IPS DF 19.7 (cell line): ENCODE measurements around the gene FLRT3.

Experiments used
- DNase-seq: peaks from one replicate; pipeline ENCODE4 v3.0.0-alpha.2; 2013; ENCODE audit warnings: low read depth, low spot score

Gene FLRT3

DNA sequence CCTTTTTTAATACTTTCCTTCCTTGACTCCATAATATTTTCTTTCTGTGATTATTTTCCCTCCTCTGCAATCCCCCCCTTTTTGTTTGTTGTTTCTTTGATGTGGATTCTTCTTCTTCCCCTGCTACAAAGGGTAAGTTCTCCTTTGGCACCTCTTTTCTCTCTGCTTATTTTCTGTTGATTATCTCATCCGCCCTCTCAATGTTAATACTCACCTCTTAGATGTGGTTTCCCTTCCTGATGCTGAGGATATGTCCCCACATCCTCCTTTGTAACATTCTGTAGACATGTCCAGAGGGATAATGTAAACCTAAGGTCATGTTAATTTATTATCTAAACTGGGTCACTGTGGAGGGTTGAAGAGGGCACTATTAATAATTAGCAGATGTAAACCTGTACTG lies 17.7 kb downstream of the FLRT3 start:
- DNase-seq, result no peak

DNA sequence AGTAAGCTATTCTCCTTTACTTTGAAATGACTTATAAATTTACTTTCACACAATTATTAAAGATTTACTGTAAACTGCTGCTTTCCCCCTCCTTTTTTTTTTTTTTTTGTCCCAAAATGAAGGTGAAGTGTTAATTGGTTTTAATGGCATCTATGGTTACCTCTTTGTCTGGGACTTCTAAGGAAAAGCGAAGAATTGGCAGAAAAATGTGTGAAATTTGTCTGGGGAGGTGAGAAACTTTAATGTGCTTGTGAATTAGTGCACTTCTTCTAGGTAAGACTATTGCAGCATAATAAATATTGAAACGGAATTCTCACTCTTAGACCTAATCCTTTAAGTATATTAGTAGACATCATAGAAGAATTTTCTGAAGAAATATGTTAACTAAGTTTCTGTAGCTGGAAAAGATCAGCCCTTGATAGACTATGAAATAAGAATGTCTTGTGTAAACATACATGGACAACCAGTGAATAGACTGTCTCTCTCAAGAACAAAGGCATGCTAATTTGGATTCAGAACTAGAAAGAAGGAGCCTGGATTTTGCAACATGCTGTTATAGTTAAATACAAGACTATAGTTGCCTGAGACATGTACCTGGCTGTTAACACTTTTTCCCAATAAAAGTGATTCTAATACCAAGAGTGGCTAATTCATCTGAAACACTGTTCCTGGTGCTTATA lies 23.9 kb downstream of the FLRT3 start:
- DNase-seq, result no peak

DNA sequence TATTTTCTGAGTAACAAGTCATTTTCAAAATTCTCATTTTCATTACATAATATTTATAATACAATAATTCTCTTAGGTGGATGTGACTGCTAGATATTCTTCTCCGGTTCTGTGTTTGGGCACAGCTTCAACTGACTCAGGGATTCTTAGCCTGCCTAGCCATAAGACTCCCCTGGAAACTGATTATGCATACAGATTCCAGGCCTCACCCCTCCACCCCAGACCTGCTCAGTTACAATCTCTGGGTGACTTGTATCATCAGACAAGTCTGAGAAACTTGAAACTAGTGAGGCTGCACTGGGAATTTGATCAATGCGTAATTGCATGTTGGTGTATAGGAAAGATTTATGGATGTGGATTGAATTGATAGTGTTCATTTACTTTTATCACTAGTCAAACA lies 25.4 kb downstream of the FLRT3 start:
- no peak for DNase-seq

DNA sequence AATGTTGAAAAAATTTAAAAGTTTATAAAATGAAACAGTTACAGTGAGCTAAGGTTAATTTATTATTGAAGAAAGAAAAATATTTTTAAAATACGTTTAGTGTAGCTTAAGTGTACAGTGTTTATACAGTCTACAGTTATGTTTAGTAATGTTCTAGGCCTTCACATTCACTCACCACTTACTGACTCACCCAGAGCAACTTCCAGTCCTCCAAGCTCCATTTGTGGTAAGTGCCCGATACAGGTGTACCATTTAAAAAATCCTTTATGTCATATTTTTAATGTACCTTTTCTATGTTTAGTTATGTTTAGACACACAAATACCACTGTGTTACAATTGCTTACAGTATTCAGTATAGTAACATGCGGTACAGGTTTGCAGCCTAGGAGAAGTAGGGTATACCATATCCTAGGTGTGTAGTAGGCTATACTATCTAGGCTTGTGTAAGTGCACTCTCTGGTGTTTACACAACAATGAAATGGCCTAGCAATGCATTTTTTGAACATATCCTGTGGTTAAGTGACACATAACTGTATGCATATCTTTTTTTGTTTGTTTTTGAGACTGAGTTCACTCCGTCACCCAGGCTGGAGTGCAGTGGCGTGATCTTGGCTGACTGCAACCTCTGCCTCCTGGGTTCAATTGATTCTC lies 26.3 kb downstream of the FLRT3 start:
- DNase-seq, result no peak

DNA sequence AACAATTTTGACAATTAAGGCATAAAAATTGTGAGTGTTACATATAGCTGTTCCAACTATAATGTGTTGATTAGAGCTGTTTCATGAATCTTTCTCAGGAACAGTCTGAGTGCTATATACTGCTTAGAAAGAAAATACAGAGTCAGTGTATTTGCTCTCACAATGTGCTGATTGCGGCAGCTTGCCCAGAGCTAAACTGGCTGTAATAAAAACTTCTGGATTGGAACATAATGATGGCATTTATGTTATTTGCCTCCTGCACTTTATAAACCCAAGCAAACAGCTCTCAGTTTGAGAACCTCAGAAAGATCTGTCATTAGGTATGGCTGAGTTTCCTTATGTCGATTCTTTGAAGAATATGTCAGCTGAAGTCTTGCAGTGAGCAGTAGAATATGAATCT lies 29.5 kb downstream of the FLRT3 start:
- no peak for DNase-seq

DNA sequence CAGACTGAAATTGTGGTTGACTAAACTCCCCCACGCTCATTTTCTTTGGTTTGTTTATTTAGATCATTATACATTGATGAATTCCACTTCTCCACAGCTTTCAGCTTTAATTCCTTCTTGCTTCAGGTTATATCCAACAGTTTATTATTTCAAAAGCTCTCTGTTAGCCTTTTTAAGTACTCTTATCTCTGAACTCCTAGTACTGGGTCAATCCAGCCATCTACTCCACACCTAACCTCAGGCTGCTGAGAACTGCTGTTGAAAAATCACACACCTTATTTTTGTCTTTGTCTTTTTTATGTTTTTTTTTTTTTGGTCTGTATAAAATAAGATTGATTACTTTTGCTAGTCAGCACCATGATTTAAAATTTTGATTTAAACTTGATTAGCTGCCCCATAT lies 32.9 kb downstream of the FLRT3 start:
- DNase-seq, result no peak

DNA sequence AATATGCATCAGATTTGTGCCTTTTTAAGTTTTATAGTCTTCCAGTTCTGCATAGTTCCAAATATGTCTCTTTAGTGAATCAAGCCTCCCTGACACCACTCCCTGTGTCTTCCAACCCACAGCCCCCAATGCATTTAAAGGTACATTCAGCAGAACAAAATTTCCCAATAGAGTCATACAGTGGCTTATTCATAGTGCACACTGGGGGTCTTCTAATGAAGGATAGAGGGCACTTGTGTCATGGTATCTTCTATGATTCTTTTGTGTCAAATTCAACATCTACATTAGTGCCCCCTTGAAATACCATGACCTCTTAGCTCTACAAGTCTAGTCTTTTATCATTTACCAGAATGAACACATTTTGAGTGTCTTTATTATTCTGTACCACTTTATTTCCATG lies 33.8 kb downstream of the FLRT3 start:
- no peak for DNase-seq

DNA sequence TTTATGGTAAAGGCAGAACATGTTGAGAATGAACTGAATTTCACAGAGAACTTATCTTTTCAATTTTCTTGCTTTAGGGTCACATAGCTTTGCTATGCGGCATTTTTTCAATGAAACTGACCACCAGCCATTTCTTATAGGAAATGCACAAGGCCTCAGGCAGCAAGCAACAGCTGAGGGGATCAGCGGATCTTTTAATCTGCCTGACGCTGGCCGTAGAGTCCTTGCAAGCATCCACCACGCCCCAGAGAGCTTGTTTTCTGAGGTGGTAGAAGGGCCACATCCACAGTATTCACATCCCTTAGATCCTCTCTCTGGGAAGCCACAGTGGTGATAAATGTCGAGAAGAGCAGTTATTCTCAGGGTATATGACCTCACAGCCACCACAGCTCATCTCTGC lies 34.3 kb downstream of the FLRT3 start:
- DNase-seq, result no peak

DNA sequence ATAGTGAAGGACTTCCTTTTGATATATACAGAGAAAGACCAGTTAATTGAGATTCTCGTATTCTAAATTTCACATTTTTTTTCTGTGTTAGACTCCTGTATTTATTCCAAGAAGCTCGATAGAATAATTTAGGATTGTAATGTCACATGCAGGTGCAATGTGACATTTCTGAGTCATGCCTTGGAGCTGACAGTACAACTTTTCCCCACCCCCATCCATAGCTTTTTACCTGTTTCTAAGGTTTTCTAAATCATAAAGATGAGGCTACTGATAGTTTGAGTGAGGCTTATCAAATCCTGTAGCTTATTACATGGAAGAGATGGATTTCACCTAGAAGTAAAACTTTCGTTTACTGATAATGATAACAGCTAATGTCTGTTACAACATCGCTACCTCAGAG lies 37.6 kb downstream of the FLRT3 start:
- DNase-seq, result no peak

DNA sequence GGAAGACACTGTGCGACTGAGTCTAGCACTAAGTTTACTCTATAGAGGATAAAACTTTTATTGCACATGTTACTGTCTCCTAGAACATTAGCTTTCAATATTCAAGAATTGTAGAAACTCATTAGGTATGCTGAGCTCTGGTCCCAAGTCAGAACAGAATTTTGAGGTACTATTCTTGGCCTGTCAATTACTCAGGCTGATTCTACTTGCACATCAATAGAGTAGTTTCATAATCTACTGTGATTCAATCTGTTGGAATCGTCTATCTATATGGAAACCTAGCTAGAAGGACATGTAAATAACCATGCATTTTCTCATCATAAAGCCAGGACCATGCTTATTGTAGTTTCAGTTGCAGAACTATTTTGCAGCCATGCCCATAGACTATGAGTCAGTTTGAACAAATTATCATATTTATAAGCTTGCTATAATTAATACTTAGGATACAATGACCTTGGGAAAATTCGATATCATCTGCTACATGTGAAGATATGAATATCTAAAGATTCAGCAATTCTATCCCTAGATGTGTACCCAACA lies 41.6 kb downstream of the FLRT3 start:
- DNase-seq, result no peak

DNA sequence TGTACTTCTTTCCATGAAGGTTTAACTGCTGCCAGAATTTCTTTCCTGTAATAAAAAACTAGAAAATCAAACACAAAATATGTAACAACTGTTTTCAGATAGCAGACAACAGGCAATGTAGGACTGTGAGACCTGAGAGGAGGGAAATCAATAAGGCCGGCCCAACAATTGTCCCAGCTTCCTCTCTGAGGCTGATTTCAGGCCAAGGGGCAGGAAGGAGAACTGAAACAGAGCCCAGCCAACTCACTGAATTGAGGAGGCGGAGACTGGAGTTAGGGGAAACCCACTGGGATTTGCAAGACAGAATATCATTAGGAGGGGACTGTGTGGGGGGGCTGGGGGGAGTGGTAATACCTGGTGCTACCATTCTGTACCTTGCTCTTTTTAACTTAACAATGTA lies 42.2 kb downstream of the FLRT3 start:
- DNase-seq, result no peak

DNA sequence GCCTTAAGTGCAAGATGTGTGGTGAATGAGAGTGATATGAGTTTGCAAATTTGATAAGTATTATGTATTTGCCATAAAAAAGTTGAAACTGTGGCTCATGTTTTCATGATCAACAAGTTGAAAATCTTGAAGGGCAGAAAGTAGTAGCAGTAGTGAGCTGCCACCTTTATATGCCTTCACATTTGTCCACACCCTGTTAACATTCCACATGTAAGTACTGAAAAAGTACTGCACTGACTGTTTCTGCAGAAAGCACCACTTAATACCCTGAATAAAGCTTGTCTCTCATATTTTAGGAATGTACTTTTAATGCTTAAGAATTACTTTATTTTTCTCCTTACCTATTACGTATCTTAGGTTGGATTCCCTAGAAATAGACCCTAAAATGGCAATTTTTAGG lies 45.9 kb downstream of the FLRT3 start:
- DNase-seq, result no peak

DNA sequence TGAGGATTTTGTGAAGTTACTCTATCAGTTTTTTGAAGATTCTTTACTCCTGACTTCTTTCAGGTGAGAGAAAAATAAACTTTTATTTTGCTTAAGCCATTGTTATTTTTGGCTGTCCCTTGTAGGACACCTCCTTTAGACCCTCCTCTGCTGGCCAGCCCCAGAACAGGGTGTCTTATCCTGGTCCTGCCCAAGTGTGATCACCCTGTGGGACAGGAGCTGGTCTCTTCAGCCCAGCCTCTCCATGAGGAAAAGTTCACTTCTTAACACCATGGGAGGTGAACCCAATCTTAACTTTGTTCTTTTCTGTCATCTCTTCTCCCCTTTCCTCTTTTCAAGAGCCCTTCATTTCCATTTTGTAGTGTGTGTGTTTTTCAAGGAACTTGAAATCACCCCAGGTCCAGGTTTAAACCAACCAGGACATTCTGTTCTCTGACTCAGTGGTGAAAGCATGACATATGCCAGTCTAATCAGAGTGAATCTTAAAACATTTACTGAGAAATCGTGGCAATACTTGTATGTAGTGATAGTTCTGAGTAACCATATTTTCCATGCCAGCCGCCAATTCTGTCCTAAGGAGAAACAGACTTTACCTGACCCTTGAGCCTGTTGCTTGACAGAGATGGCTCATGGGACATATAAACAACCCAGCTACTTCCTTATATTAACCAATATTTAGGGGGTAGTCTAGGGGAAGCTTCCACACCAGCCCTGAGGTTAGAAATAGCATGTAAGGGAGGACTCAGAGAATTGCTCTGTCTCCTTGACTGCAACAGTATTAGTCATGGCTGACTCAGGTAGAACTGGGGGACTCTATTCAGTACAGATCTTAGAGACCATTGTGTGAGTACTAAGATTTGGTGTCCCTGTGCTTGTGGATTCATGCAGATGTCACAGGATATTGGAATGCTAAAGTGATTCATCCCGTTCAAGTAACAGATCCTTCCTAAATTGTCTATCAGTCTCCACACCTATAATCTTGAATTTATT lies 48.8 kb downstream of the FLRT3 start:
- DNase-seq, result no peak

DNA sequence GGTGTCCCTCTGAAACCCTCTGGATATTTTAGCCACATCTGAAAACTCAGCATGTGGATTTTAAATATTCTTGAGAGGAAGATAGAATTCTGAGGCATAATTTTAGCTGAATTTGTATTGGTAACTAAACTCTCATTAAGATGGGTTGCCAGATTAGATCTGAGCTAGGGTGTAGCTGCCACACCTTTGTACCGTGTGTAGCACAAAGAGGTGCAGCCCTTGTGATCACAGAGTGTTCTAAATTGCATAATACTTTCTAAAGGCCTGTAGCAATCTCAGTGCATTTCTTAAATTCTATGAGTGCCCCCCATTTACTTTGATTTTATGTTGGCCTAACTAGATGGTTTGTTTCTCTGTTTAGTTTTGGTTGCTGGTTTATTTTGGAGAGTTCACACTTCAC lies 53.0 kb downstream of the FLRT3 start:
- DNase-seq, result no peak

DNA sequence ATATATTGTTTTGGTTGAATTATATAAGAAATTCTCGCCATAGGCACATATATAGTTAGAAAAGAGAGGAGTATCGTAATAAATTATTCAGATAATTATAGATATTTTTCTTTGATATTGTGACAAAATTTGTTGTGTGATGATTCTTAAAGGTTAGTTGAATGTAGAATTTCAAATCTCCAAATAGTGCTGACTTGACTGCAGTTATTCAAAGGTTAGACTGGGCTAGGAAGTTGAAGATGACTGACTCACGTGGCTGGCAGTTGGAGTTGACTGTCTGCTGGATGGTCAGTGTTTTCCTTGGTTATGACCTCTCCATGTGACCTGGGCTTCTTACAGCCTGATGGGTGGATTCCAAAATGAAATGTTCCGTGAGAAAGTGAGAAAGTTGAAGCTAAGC lies 55.3 kb downstream of the FLRT3 start:
- DNase-seq, result no peak
